SK-N-SH treated with all-trans-retinoic acid at 6 μM for 48 hours (cell line): Measurements from ENCODE around the gene XPO6.

ENCODE experiments used
- CSDC2 ChIP-seq: fragments of 250-450 bp; sonication (Bioruptor Pico); IDR thresholded peaks from 2 replicates; pipeline ENCODE4 v1.5.0; 2020; ENCODE audit warnings: mild to moderate bottlenecking, moderate library complexity
- CSRNP3 ChIP-seq: fragments of 250-450 bp; sonication (Bioruptor Pico); IDR thresholded peaks from 2 replicates; pipeline ENCODE4 v1.5.1; 2021; ENCODE audit warnings: mild to moderate bottlenecking, moderate library complexity
- GLIS3 ChIP-seq: fragments of 250-450 bp; sonication (Bioruptor Pico); IDR thresholded peaks from 2 replicates; pipeline ENCODE4 v1.5.0; 2020; ENCODE audit warnings: mild to moderate bottlenecking, moderate library complexity
- ISL1 ChIP-seq: fragments of 250-450 bp; sonication (Bioruptor Pico); IDR thresholded peaks from 2 replicates; pipeline ENCODE4 v2.1.2; 2022; ENCODE audit warnings: mild to moderate bottlenecking, moderate library complexity
- RARB ChIP-seq: fragments of 250-450 bp; sonication (Bioruptor Pico); IDR thresholded peaks from 2 replicates; pipeline ENCODE4 v1.8.0; 2021; ENCODE audit warnings: mild to moderate bottlenecking, moderate library complexity
- SNAI2 ChIP-seq: fragments of 250-450 bp; sonication (Bioruptor Pico); IDR thresholded peaks from 2 replicates; pipeline ENCODE4 v1.5.0; 2020; ENCODE audit warnings: mild to moderate bottlenecking, moderate library complexity
- TCF4 ChIP-seq: fragments of 250-450 bp; sonication (Bioruptor Pico); IDR thresholded peaks from 2 replicates; pipeline ENCODE4 v1.8.0; 2021; ENCODE audit warnings: mild to moderate bottlenecking, moderate library complexity, borderline replicate concordance
- ZFP3 ChIP-seq: fragments of 250-450 bp; sonication (Bioruptor Pico); IDR thresholded peaks from 2 replicates; pipeline ENCODE4 v1.5.0; 2020; ENCODE audit warnings: mild to moderate bottlenecking, moderate library complexity

DNA sequence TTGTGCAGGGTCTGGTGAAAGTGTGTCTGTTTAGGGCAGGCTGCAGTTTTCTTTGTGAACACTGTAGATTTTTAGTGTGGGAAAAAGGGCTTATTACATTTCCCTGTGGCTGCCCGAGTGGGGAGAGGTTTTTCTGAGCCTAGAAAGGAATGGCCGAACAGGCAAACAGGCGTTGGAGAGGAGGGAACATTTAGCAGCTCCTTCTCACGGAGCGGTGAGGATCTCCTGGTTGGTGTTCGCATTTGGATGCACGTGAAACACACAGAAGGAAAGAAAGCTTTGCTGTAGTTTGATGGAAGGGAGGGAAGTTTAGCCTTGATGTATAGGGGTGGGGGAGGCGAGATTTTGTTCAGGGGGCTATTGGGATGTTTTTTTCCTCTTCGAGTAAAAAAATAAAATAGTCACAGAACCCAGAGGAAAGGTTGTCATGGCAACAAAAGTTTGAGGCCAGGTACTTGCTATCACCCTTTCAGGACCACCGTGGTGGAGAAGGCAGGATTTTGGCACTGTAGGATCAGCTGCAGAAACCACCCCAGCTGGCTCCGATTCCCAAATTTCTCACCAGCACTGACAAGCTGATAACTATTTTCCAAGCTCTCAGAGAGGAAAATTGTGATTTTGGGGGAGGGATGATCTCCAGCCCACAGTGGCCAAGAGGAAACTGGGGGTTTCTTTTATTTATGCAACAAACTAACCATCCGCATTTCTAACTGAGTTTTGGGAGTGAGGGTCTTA is 151.8 kb downstream of the XPO6 start:
- TF ChIP-seq TCF4 (CRISPR knock-in tag) (no peak), GLIS3 (CRISPR knock-in tag) (no peak), RARB (CRISPR knock-in tag) (no peak), ISL1 (no peak), CSRNP3 (CRISPR knock-in tag) (no peak), ZFP3 (CRISPR knock-in tag) (no peak), SNAI2 (CRISPR knock-in tag) (no peak), CSDC2 (no peak)
